BLaER1 (cell line): ENCODE data around the gene IHH.

Experiments used
- H3K27ac ChIP-seq: shearing (Covaris generic); formaldehyde crosslinking; 2 replicates; pipeline ENCODE4 v1.8.1; 2022
- H3K27me3 ChIP-seq: shearing (Covaris generic); formaldehyde crosslinking; 2 replicates; pipeline ENCODE4 v1.8.1; 2022
- H3K36me3 ChIP-seq: shearing (Covaris generic); formaldehyde crosslinking; 2 replicates; pipeline ENCODE4 v1.8.1; 2022
- H3K4me1 ChIP-seq: shearing (Covaris generic); formaldehyde crosslinking; 2 replicates; pipeline ENCODE4 v1.8.1; 2022
- H3K4me2 ChIP-seq: shearing (Covaris generic); formaldehyde crosslinking; 2 replicates; pipeline ENCODE4 v1.8.1; 2022
- H3K4me3 ChIP-seq: shearing (Covaris generic); formaldehyde crosslinking; 2 replicates; pipeline ENCODE4 v1.8.1; 2022
- H3K9ac ChIP-seq: shearing (Covaris generic); formaldehyde crosslinking; 2 replicates; pipeline ENCODE4 v1.8.1; 2022
- H3K9me3 ChIP-seq: shearing (Covaris generic); formaldehyde crosslinking; 2 replicates; pipeline ENCODE4 v1.8.1; 2022
- H4K20me1 ChIP-seq: shearing (Covaris generic); formaldehyde crosslinking; 2 replicates; pipeline ENCODE4 v1.8.1; 2022
- Cebpa-rat ChIP-seq: shearing (Covaris generic); IDR thresholded peaks from 2 replicates; pipeline ENCODE4 v1.8.1; 2022

The IHH gene

DNA sequence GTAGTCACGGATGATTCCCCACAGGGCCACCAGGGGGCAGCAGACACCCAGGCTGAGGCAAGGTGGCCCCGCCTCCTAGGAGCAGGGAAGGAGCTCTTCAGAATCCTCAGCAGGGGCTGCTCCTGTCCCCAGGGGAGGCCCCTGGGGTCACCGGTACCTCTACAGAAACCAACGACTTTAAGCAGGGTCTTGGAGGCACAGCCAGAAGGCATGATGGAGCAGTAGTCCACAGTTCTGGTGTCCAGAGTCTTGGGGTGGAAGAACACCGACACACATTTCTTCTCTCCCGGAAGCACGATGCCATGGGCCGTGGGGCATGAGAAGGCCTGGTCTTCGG lies 30.9 kb downstream of the IHH start:
- Histone ChIP-seq H3K27ac (no peak overlapping the region), H3K9me3 (no peaks in the 10 kb centered on the region), H3K36me3 (no peaks in the 10 kb centered on the region), H3K27me3 (no peaks in the 10 kb centered on the region; the same call in 1 of the 2 replicates), H3K9ac (no peak overlapping the region), H3K4me2 (no peak overlapping the region), H3K4me1 (no peaks in the 10 kb centered on the region), H4K20me1 (peaks cover 7% of the 10 kb centered on the region; the same call in 1 of the 2 replicates), H3K4me3 (no peak overlapping the region)
- TF ChIP-seq Cebpa-rat: no peak

DNA sequence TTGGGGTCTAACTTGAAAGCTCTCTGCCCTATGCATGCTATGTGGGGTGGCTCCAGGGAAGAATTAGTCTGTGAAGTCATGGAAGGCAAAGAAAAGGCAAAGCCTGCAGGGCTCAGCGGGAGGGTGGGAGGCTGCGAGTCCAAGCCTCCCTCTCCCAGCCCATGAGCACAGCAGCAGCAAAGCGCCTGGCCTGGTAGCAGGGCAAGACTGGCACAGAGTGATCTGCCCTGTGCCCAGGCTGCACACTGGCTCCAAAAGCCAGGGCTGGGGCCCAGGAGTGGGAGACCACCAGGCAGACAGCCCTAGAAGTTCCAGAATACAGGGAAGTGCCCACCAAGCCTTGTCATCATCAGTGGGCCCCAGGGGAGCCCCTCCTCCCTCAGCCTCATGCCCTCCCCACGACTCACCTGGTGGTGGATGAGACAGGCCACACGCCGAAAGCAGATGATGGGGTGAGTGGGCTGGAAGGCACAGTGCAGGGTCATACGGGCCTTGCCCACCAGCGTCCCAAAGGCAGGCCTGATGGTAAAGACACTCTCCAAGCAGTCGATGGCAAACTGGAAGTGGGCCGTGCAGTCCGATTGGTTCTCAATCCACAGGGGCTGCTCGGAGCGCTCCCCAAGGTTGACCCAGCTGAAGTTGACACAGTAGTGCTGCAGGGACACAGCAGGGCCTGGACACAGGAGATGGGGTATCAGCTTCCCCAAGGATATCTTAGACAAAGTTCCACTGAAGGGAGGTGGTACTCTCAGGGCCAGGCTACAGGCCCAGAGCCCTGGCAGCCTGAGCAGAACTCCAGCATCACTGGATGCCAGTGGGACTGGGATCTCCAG lies 31.5 kb downstream of the IHH start:
- Histone ChIP-seq H3K4me2 (no peak overlapping the region), H3K36me3 (no peaks in the 10 kb centered on the region), H3K9me3 (no peaks in the 10 kb centered on the region), H3K9ac (no peak overlapping the region), H3K4me3 (no peak overlapping the region), H3K4me1 (no peaks in the 10 kb centered on the region), H3K27me3 (no peaks in the 10 kb centered on the region; the same call in 1 of the 2 replicates), H3K27ac (no peak overlapping the region), H4K20me1 (peaks cover 7% of the 10 kb centered on the region; the same call in 1 of the 2 replicates)
- TF ChIP-seq Cebpa-rat: no peak

DNA sequence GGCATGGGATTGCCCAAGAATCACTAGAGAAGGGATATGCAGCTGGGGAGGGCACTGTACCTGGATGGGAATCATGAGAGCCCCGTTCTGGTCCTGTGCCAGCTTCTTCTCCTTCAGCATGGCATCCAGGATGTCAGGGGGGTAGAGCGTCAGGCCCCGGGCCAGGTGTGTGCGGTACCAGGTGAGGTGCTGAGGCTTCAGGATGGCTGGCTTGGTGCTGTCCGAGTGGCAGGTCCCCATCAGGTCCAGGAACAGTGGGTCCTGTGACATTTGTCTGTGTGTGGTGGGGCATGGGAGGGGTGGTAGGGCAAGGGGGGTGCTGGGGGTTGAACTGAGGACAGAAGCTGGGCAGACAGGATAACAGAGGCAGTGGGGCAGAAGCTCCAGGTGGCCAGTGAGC lies 32.6 kb downstream of the IHH start:
- Histone ChIP-seq H3K4me1 (no peaks in the 10 kb centered on the region), H3K27ac (no peak overlapping the region), H3K4me3 (no peak overlapping the region), H3K9ac (no peak overlapping the region), H3K9me3 (no peaks in the 10 kb centered on the region), H3K27me3 (no peaks in the 10 kb centered on the region; the same call in 1 of the 2 replicates), H3K36me3 (no peaks in the 10 kb centered on the region), H3K4me2 (no peak overlapping the region), H4K20me1 (peaks cover 7% of the 10 kb centered on the region; the same call in 1 of the 2 replicates)
- TF ChIP-seq Cebpa-rat: no peak

DNA sequence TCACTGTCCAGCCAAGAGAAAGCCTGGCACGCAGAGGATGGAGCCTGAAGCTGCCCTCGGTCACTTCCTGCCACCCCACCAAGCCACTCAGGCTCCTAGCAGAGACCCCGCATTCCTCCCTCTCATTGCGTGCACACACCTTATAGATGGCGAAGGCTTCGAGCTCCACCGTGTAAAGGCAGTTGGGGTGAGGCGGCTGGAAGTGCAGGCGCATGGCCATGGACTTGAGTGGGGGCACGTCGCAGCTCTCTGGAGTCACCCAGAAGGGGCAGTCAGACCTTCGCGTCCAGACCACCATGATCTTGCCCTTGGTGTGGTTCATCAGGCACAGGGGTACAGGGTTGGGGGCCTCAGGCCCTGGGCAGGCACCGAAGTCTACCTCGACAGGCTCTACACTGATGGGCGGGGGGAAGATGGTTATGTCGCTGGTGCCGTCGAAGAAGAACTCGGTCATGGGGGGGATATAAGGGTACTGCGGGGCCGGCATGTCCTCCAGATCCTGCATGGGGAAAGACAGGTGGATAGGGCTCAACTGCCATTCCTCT lies 33.1 kb downstream of the IHH start:
- no peak overlapping the region for H3K4me2 ChIP-seq
- H3K4me3 ChIP-seq: no peak overlapping the region
- H3K36me3 ChIP-seq: no peaks in the 10 kb centered on the region
- no peaks in the 10 kb centered on the region for H3K9me3 ChIP-seq
- no peak for TF ChIP-seq Cebpa-rat
- H3K27ac ChIP-seq: no peak overlapping the region
- no peak overlapping the region for H3K9ac ChIP-seq
- H4K20me1 ChIP-seq: peaks cover 7% of the 10 kb centered on the region; the same call in 1 of the 2 replicates
- H3K4me1 ChIP-seq: no peaks in the 10 kb centered on the region
- no peaks in the 10 kb centered on the region; the same call in 1 of the 2 replicates for H3K27me3 ChIP-seq

DNA sequence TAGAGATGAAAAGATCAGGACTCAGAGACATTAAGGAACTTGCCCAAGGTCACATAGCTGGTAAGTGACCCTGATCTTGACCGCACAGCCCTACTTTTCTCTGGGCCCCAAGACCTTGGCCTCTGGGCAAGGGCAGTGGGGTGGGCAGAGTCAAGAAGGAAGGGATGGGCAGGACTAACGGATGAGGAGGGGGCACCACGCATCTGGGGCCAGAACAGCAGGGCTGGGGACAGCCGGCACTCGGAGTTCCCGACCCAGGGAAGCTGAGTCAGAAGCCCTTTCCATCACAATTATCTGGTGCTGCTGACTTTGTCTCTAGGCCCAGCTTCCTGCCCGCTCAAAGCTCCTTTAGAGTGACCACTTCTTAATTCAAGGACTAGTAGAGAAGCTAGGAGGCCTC lies 33.8 kb downstream of the IHH start:
- Histone ChIP-seq H3K4me2 (no peak overlapping the region), H3K9me3 (no peaks in the 10 kb centered on the region), H3K36me3 (no peaks in the 10 kb centered on the region), H3K4me1 (no peaks in the 10 kb centered on the region), H3K9ac (no peak overlapping the region), H3K27ac (no peak overlapping the region), H3K4me3 (no peak overlapping the region), H4K20me1 (peaks cover 7% of the 10 kb centered on the region; the same call in 1 of the 2 replicates), H3K27me3 (no peaks in the 10 kb centered on the region)
- TF ChIP-seq Cebpa-rat: no peak

DNA sequence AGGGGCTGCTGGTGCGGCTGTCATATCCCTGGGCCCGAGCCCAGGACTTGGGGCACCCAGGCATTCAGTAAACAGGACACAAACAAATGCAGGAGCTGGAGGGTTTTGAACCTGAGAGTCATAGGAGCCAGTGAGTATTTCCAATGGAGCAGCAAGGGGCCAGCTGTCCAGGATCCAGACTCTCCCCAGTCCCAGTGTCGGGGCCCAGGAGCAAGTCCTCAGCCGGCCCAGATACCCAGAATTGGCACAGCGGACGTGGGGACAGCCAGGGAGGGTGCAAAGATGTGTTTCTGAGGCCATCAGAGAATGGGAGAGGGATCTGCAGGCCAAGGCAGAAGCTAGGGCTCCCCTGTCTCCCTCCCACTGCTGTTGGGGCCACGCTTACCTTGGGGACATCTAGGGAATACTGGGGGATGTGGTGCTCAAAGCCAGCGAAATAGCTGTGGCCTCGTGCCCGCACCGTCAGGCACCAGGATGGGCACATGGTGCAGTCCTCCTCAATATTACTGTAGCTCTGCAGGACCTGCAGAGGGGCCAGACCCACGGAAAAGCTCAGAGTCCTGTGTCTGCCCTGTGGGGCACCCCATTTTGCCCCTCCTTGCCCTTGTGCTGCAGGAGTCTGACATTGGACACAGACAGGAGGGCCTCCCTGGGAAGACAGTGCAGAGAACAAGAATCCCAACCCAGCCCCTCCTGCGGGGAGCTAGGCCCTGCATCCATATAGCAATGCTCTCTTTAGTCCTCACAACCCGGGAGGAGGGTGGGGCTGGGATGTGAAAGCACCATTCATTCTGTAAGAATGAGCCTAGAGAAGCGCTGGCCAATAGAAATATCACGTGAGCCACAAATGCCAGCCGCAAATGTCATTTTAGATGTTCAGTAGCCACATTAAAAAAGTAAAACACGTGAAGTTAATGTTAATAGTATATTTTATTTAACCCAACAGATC lies 34.8 kb downstream of the IHH start:
- Histone ChIP-seq H3K9ac (no peak overlapping the region), H3K27me3 (no peaks in the 10 kb centered on the region), H3K36me3 (no peaks in the 10 kb centered on the region), H3K27ac (no peak overlapping the region), H3K4me2 (no peak overlapping the region), H3K4me1 (no peaks in the 10 kb centered on the region), H3K9me3 (no peaks in the 10 kb centered on the region), H4K20me1 (peaks cover 7% of the 10 kb centered on the region; the same call in 1 of the 2 replicates), H3K4me3 (no peak overlapping the region)
- no peak for TF ChIP-seq Cebpa-rat

DNA sequence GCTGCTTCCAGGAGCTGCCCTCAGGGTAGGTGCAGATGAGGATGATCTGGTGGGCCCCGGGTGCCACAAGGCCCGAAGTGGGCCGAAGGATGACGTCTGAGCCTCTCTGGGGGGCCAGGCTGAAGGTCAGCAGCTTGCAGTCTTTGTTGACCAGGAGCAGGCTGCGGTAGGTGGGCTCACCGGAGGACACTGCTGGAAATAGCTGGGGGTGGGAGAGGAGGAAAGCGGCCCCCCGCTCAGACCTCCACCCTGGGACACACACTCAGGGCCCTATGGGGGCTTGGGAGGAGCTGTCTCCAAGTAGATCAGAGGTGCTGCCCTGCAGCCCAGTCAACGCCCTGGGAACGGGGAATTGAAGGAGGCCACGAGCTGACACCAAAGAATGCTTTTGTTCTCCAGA lies 36.7 kb downstream of the IHH start:
- no peak overlapping the region for H3K9ac ChIP-seq
- no peak overlapping the region for H3K27ac ChIP-seq
- H3K36me3 ChIP-seq: no peaks in the 10 kb centered on the region
- H3K4me3 ChIP-seq: no peak overlapping the region
- H4K20me1 ChIP-seq: peaks cover 7% of the 10 kb centered on the region; the same call in 1 of the 2 replicates
- no peak overlapping the region for H3K4me2 ChIP-seq
- no peak for TF ChIP-seq Cebpa-rat
- no peaks in the 10 kb centered on the region for H3K9me3 ChIP-seq
- H3K4me1 ChIP-seq: no peaks in the 10 kb centered on the region
- no peaks in the 10 kb centered on the region for H3K27me3 ChIP-seq

DNA sequence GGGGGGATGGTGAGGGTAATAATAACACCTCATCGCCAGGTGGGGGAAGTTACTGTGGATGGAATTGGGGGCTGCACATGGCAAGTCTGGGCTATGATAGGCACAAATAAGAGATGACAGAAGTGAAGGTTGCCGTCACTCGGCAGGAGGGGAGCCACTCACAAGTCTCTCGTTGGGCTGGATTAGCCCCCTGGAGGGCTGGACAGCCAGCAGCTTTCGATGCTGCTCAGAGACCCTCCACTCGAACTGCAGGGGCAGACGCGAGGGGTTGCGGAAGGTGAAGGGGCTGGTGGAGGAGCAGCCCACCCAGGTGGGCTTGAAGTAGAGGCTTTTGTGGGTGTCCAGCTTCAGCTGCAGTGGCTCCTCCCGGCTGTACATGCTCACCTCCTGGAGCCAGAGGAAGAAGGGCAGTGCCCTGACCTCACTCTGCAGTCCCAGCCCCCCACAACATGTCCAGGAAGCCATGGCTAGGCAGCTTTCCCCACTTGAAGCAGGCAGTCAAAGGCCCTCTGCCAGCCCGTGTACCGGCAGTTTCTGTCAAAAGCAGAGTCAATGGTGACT lies 37.6 kb downstream of the IHH start:
- Histone ChIP-seq H3K27me3 (no peaks in the 10 kb centered on the region), H3K27ac (no peak overlapping the region), H3K4me2 (no peak overlapping the region), H3K4me3 (no peak overlapping the region), H3K9me3 (no peaks in the 10 kb centered on the region), H3K9ac (no peak overlapping the region), H3K36me3 (no peaks in the 10 kb centered on the region), H4K20me1 (peaks cover 12% of the 10 kb centered on the region; the same call in 1 of the 2 replicates), H3K4me1 (no peaks in the 10 kb centered on the region)
- TF ChIP-seq Cebpa-rat: no peak

DNA sequence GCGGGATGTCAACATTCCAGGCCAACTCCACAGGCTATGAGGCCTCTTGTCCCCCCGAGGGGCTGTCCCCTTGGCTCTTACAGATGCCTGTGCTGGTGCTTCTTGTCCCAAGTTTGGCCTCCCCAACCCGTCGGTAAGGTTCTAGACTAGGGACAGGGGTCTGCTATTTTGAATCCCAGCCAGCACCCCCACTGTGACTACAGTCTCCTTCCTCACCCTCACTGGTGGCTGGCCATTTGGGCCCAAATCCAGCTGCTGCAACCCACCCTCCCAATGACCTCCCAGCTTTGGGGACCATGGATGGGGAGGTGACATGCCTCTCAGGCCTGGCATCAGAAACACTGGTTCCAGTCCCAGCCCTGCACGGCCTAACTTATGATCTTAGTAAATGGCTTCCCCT lies 38.1 kb downstream of the IHH start:
- Histone ChIP-seq H3K4me2 (no peak overlapping the region), H3K36me3 (no peaks in the 10 kb centered on the region), H3K4me3 (no peak overlapping the region), H3K9ac (no peak overlapping the region), H3K27ac (no peak overlapping the region), H3K27me3 (no peaks in the 10 kb centered on the region), H4K20me1 (peaks cover 10% of the 10 kb centered on the region; the same call in 1 of the 2 replicates), H3K9me3 (no peaks in the 10 kb centered on the region), H3K4me1 (no peaks in the 10 kb centered on the region)
- no peak for TF ChIP-seq Cebpa-rat
